ENCODE data around the gene ZNF18.
A peak's percentile ranks its signal among the peaks of the same experiment; 100 is the strongest.

The ZNF18 gene, protein sequence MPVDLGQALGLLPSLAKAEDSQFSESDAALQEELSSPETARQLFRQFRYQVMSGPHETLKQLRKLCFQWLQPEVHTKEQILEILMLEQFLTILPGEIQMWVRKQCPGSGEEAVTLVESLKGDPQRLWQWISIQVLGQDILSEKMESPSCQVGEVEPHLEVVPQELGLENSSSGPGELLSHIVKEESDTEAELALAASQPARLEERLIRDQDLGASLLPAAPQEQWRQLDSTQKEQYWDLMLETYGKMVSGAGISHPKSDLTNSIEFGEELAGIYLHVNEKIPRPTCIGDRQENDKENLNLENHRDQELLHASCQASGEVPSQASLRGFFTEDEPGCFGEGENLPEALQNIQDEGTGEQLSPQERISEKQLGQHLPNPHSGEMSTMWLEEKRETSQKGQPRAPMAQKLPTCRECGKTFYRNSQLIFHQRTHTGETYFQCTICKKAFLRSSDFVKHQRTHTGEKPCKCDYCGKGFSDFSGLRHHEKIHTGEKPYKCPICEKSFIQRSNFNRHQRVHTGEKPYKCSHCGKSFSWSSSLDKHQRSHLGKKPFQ

GRCh38 chr17:11997147-11997971 is at the start of gene ZNF18:
TSS of gene ZNF18 (minus strand) at chr17:11997475. CDS start at chr17:11992829, 4,646 bp downstream.
- peak; percentile 96 for DNase-seq (ENCODE audit: low read depth)

- no peak for DNase-seq (ENCODE audit: low read depth)
These were observed 49.5 kb upstream of the ZNF18 start for GRCh38 chr17:12046786-12047185.

DNA sequence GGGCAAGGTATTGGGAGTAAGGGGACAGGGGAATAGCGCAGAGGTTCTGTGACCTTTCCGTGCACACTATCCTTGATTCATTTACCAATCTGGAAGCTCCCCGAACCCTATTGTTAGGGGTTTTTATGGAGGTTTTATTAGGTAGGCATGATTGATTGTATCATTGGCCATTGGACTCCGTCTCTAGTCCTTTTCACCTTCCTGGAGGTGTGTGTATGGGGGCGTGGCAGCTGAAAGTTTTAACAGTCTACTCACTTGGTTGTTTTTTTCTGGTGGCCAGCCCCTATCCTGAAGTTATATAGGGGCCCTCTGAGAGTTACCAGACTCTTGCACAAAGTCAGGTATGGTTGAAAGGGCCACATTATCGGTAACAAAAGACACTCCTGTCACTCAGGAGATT is 46.4 kb upstream of the ZNF18 start:
- DNase-seq (ENCODE audit: low read depth), result no peak

- no peak for DNase-seq (ENCODE audit: low read depth)
These were observed 44.0 kb upstream of the ZNF18 start for GRCh38 chr17:12041312-12041711.

- DNase-seq (ENCODE audit: low read depth), result no peak
These were observed 43.2 kb upstream of the ZNF18 start for GRCh38 chr17:12040478-12040877.

DNA sequence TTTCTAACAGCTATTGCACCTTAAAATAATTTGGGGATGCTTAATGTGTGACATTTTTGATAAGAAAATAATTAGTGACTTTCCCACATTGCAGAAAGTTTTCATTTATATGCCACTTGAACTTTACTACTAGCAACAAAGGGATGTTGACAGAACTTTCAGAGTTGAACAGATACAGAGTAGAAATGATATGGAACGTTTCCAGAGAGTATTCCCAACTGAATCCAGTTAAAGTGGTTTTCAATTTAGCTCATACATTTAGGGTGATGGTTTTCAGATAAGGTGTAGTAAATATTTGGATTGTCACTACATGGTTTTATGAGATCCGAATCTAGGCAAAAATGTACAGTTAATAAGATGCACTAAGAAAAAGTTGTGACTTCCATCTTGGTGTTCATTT is 40.7 kb upstream of the ZNF18 start:
- no peak for DNase-seq (ENCODE audit: low read depth)

DNA sequence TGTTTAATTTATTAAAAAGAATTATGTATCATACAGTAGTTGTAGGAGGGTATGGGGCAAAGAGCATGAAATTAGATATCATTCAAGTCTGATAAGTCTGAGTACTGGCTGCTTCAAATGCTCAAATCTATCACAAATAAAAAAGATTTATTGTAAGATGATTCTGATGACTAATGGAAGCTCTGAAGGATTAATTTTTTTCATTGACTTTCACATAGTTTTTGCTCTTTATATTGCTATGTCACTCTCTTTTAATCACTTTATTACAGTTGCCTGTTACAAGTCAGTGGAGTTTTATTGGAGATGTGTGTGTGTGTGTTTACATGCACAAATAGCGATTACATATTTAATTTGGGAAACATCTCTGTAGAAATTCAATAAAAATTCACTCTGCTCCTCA is 38.4 kb upstream of the ZNF18 start:
- DNase-seq (ENCODE audit: low read depth), result no peak

- no peak for DNase-seq (ENCODE audit: low read depth)
These were observed 37.3 kb upstream of the ZNF18 start for GRCh38 chr17:12034538-12034937.

- no peak for DNase-seq (ENCODE audit: low read depth)
These were observed 31.3 kb upstream of the ZNF18 start for GRCh38 chr17:12028611-12029010.

GRCh38 chr17:12027658-12028057 is 30.4 kb upstream of the ZNF18 start:
- DNase-seq (ENCODE audit: low read depth), result no peak

DNA sequence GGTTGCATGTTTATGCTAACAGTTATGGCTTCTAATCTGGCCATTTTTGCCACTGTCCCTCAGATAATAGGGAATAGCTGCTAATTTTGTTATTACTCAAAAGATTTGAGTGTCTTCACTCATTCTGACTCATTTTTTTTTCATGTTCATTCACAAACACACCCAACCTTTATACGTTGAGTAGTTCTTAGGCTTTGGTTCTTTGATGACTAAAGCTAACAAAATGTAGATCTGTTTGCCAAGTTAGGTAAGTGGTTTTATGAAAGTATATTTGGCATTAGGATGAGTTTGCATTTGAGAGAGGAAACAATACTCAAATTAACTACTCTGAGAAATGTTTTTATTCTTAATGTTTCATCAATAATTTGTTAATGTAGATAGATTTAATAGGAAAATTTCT is 27.1 kb upstream of the ZNF18 start:
- no peak for DNase-seq (ENCODE audit: low read depth)

GRCh38 chr17:12022310-12022709 is 25.0 kb upstream of the ZNF18 start:
- no peak for DNase-seq (ENCODE audit: low read depth)

DNA sequence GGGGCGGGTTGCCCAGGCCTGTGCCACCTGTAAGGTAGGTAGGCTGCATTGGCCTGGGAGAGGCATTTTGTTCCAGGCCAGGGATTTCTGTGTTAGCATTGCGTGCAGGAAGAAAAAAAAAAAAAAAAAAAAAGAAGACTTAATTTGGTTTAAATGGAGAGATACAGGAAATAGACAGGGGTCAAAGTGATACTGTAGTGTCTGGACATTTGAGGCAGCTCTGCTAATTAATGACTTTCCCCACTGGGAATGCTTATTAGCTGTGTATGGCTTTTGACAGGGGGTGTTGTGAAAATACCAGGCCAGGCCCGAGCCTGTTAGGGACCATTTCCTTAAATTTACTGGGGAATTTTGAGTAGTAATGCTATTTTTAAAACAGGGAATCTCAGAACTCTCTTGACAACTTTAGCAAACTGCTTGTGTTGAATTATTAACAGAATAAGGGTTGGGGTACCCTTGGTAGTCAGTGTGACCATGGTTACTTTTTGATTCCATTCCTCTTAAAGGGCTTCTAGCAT is 24.4 kb upstream of the ZNF18 start:
- DNase-seq (ENCODE audit: low read depth), result no peak

- peak; percentile 90 for DNase-seq (ENCODE audit: low read depth)
These were observed 23.7 kb upstream of the ZNF18 start, which contains the start of gene MAP2K4 for GRCh38 chr17:12020642-12021622. TSS of gene MAP2K4 (plus strand) at chr17:12020877. CDS start at chr17:12020887, 10 bp downstream.

DNA sequence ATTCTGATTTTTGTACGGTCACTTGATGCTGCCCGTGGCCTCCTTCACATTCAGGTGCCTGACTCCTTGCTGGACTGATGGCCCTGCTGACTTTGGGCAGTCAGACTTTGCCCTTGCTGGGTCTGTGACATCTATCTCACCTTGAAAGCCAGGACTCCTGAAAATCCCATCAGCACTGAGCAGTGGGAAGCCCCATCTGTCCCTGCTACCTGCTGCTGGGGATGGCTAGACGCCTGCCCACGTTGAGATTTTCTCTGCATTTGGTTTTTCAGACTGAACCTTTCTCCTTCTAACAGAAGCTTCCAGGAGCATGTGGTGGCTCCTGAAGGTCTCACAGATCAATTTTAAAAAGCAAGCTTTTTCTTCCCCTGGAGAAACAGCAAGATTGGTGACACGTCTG is 10.2 kb upstream of the ZNF18 start:
- no peak for DNase-seq (ENCODE audit: low read depth)

GRCh38 chr17:11999696-12000095 is 2.4 kb upstream of the ZNF18 start:
- no peak for DNase-seq (ENCODE audit: low read depth)

- DNase-seq (ENCODE audit: low read depth), result no peak
These were observed 628 bp upstream of the ZNF18 start for GRCh38 chr17:11997972-11998233.

- no peak for DNase-seq (ENCODE audit: low read depth)
These were observed 541 bp downstream of the ZNF18 start for GRCh38 chr17:11996722-11997146.

- no peak for DNase-seq (ENCODE audit: low read depth)
These were observed 5.8 kb downstream of the ZNF18 start for GRCh38 chr17:11991461-11991860.

GRCh38 chr17:11990363-11990983 is 6.8 kb downstream of the ZNF18 start:
- DNase-seq (ENCODE audit: low read depth), result no peak

DNA sequence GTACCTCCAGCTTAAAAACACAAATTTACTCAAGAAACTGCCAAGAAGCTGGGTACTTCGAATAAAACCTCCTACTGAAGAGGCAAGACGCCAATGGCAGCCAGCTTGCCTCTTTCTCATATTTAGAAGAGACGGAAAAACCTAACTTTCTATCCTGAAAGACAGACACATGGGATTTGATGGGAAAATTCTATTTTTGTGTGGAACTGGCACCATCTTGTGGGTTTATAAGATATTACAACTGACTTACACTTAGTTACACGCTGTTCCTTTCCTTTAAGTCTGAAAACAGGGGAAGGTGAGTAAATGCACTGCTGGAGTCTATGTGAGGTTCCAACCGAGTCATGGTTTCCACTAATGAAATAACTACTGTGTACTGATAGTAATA is 10.3 kb downstream of the ZNF18 start:
- no peak for DNase-seq (ENCODE audit: low read depth)

Data from stimulated activated CD8-positive, alpha-beta memory T cell treated with anti-CD3 and anti-CD28 coated beads, Interleukin-4, amount 100 ng/mL, for 24 hours (primary cell).